Stimulated activated CD4-positive, alpha-beta T cell treated with anti-CD3 and anti-CD28 coated beads, TNF-alpha, amount 100 ng/mL, for 24 hours (primary cell): ENCODE measurements around the gene GART.
"Not testable (repeated sequence)": the region's sequence is repeated elsewhere in the genome, so short reads cannot be mapped to it uniquely, and the experiment has no call there.

ENCODE experiments used
- DNase-seq, 3 experiments: peaks; one replicate each; pipeline ENCODE4 v3.0.0-alpha.2; 2020; ENCODE audit warnings: low read depth in 3 of 3

Gene GART

DNA sequence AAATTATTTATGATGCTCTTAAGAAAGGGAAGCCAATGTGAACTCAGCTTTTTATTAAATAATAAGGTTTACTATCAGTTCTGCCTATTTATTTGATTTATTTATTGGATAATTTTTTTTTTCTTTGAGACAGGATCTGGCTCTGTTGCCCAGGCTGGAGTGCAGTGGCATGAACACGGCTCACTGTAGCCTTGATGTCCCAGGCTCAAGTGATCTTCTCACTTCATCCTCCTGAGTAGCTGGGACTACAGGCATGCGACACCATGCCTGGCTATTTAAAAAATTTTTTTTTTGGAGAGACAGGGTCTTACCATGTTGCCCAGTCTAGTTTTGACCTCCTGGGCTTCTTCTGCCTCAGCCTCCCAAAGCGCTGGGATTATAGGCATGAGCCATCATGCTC, 29.4 kb downstream of the GART start:
- DNase-seq = no peak

GRCh38 chr21:33511639-33512038, 30.3 kb downstream of the GART start:
- DNase-seq = no peak

- no peak for DNase-seq
Measured at GRCh38 chr21:33510826-33511225, 31.1 kb downstream of the GART start.

GRCh38 chr21:33507003-33507402, 34.9 kb downstream of the GART start:
- not testable (repeated sequence) for DNase-seq

GRCh38 chr21:33505833-33506232, 36.1 kb downstream of the GART start:
- no peak for DNase-seq

DNA sequence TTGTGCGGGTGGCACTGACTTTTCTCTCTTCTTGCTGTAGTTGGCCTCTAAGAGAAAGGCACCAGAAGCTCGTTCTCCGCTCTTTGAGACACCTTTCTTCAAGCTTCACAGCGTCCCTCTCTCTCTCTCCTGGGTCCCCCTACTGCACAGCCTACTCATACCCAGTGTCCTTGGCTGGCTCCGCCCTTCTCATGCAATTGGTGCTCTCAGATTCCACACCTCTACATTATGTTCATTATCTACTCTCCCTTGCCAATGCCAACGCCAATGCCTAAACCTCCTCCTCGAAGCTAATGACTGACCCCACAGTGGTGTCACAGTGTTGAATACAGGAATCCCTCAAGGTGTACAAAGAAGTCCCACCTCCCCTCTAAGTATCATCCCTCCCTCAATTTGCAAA, 45.6 kb downstream of the GART start:
- no peak for DNase-seq

GRCh38 chr21:33495743-33496142, 46.2 kb downstream of the GART start:
- no peak for DNase-seq

DNA sequence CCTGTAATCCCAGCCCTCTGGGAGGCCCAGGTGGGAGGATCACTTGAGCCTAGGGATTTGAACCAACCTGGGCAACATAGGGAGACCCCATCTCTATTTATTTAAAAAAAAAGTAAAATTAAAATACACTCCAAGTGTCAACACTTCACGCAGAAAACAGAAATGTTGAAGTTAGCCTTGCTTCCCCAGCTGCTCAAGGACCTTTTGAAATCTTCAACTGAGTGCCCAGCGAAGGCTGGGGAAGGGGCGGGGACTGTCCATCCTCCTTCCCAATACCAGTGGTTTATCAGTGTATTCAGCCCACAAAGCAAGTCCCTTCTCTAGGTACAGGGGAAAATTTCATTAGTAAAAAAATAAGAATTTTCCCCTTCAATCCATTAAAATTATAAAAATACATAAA, 48.2 kb downstream of the GART start:
- no peak for DNase-seq

DNA sequence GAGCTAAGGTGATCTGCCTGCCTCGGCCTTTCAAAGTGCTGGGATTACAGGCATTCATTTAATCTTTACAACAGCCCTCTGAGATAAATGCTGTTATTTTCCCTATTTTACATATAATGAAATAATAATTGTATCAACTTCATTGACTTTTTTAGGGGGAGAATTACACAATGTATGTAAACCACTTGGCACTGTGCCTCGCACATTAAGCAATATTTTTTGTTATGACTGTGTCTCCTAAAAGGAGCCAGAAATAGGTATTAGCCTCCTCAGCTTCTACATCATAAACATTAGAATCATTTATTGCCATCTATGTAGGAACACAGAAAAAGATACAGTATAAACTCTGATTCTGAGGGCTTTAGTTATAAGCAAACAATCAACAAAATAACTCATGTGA, 49.3 kb downstream of the GART start:
- DNase-seq = no peak

GRCh38 chr21:33491373-33492102, 50.4 kb downstream of the GART start, which contains the start of gene DNAJC28:
Gene DNAJC28 (minus strand): TSS chr21:33491716. CDS start chr21:33489393, 2,323 bp downstream.
- DNase-seq = peak; percentile 84 to 93 (median 88)

- DNase-seq = no peak
Measured at GRCh38 chr21:33490991-33491372, 50.9 kb downstream of the GART start.

- DNase-seq = no peak
Measured at GRCh38 chr21:33488936-33489335, 53.0 kb downstream of the GART start.

- no peak for DNase-seq
Measured at GRCh38 chr21:33487996-33488395, 53.9 kb downstream of the GART start.

DNA sequence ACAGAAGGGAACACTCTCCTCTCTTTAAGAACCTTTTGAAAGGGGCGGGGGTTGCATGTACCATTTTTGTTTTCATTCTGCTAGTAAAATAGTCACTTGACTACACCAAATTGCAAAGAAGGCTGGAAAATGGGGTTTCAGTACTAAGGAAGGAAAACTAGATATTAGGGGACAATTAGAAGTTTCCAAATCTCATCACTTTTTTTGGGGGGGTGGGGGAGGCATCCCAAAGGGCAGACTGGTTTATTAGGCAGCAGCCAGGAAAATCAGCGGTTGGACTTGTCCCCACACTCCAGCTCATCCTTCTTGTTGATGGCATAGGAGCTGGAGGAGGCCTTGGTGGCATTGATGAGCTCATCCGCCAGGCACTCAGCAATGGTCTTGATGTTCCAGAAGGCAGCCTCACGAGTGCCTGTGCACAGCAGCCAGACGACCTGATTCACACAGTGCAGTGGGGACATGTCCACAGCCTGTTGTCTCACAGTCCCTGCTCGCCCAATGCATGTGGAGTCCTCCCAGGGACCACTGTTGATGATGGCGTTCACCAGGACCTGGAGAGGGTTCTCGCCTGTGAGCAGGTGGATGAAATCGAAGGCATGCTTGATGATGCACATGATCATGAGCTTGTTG, 60.5 kb downstream of the GART start:
- DNase-seq = no peak

DNA sequence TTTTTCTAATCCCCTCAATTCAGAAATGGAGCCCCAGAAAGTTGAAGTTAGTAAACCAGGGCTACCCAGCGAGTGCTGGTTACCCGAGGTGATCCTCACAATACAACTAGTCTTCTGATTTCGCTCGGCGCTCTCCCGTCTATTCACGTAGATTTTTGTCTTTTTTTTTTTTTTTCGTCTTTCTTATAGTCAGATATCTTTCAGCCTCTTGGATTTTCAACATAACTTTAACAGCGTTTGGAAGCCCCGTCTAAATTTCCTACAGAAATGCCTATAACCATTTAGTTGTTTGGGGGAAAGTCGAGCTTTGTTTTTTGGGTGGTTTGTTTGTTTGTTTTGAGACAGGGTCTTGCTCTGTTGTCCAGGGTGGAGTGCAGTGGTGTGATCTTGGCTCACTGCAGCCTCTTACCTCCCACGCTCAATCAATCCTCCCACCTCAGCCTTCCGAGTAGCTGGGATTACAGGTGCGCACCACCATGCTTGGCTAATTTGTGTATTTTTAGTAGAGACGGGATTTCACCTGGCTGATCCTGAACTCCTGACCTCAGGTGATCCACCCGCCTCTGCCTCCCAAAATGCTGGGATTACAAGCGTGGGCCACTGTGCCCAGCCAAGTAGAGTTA, 61.3 kb downstream of the GART start:
- no peak for DNase-seq

DNA sequence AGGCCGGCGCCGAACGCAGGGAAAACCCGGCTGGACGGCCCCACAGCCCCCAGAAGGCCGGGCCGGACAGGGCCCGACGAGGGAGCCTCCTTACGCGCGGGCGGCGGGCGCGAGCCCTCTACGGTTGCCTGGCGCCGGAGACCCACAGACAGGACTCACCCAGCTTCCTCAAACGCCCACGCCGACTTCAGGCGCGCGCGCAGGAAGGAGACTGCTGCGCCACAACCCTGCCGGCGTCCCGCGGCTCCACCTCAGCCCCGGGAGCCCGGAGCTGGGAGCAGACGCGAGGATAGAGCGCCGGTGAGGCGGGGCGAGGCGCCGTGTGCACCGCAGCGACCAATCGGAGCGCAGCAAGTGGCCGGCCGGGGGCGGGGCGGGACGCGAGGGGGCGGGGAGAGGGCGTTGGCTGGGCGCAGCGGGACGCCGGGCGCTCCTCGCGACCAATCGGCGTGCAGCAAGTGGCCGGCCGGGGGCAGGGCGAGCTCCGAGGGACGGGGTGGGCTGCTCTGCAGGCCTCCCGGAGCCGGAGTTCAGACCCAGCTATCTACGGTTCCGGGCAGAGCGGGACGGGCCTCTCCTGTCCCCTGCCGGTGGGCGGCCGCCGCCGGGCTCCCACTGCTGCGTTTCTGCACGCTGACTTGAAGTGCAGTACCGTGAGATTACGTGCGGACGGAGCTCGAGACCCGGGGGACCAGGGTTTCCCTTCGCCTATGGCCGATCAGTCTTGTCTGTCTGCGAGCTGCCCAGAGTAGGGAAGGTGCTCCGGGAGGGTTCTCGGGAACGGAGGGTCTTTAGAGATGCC, 62.0 kb downstream of the GART start, which contains the start of gene TMEM50B:
Gene TMEM50B (minus strand): TSS at position 296 of the 802 bp plus-strand sequence. CDS start 11,089 bp downstream, outside the sequence.
- peak; percentile 93 to 98 (median 97) for DNase-seq

- peak in 2 of 3 experiments; percentile 11 to 36 for DNase-seq
Measured at GRCh38 chr21:33478935-33479678, 62.8 kb downstream of the GART start.

- no peak for DNase-seq
Measured at GRCh38 chr21:33478182-33478581, 63.7 kb downstream of the GART start.

- DNase-seq = no peak
Measured at GRCh38 chr21:33477066-33477465, 64.9 kb downstream of the GART start.

DNA sequence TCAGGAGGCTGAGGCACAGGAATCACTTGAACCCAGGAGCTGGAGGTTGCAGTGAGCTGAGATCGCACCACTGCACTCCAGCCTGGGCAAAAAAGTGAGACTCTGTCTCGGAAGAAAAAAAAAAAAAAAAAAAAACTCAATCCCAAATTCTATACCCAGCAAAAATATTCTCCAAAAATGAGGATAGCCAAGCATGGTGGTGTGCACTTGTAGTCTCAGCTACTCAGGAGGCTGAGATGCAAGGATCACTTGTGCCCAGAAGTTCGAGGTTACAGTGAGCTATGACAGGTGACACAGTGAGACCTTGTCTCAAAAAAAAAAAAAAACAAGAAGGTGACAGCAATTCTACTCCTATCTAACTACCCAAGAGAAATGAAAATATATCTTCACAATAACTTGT, 68.6 kb downstream of the GART start:
- DNase-seq = no peak

DNA sequence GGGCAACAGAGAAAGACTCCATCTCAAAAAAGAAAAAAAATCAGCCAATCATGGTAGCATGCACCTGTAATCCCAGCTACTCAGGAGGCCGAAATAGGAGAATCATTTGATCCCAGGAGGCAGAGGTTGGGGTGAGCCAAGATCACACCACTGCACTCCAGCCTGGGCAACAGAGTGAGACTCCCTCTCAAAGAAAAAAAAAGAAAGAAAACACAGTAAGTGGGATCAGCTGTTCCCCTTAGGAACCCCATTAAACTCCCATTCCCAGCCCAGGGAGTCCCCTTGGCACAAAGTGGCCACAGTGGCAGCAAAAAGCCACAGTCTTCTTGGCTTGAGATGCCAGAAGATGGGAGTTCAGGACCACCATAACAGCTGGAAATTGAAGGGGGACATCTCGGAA, 71.2 kb downstream of the GART start:
- no peak for DNase-seq
